IMR-90 (cell line): ENCODE measurements around the gene RPA3. TPM values are rescaled to one million over a fixed set of nuclear protein-coding genes. Genes with fewer than 3 reads are reported as not detected.

Experiments used
- ATAC-seq: fragments of 200-7000 bp; cut with Tn5 transposase; 2 replicates; pipeline ENCODE4 v1.9.1; 2020; ENCODE audit warnings: low read depth, mild to moderate bottlenecking, moderate library complexity
- BruUV-seq: library from RNA; stranded (reverse); fragments of 400-500 nt; replicated peaks from 2 replicates; lab custom pipeline; 2021; lab: Mats Ljungman, UMichigan
- CTCF ChIA-PET: fragments of 300-600 bp; formaldehyde crosslinking; extraction: SDS; loops from one replicate; lab custom pipeline; 2021; ENCODE audit warnings: antibody characterized with exemption; lab: Yijun Ruan, JAX
- POLR2A ChIA-PET: fragments of 300-600 bp; sonication (Branson Sonifier 250); formaldehyde crosslinking; loops from one replicate; lab custom pipeline; 2022; ENCODE audit warnings: antibody characterized with exemption; ENCODE audit not compliant: unreplicated experiment; lab: Charles Lee
- DNase-seq: peaks from one replicate; pipeline ENCODE4 v3.0.0; 2013
- H2AFZ ChIP-seq: replicated peaks from 2 replicates; pipeline ENCODE3; 2013; ENCODE audit warnings: low read length, mild to moderate bottlenecking; ENCODE audit not compliant: poor library complexity
- H2AK5ac ChIP-seq: 2 replicates; pipeline ENCODE4 v1.6.1; 2013; ENCODE audit warnings: low read depth, low read length, inconsistent platforms
- H2AK9ac ChIP-seq: replicated peaks from 2 replicates; pipeline ENCODE3; 2013; ENCODE audit warnings: mild to moderate bottlenecking, low read depth, low read length, moderate library complexity; ENCODE audit not compliant: poor library complexity
- H2BK120ac ChIP-seq: 2 replicates; pipeline ENCODE4 v1.6.1; 2013; ENCODE audit warnings: low read depth, low read length, inconsistent platforms
- H2BK15ac ChIP-seq: 3 replicates; pipeline ENCODE4 v1.6.1; 2013; ENCODE audit warnings: low read depth, low read length, inconsistent platforms
- H2BK20ac ChIP-seq: 2 replicates; pipeline ENCODE4 v1.6.1; 2013; ENCODE audit warnings: low read depth, mild to moderate bottlenecking, inconsistent platforms, low read length, moderate library complexity
- H2BK5ac ChIP-seq: 2 replicates; pipeline ENCODE4 v1.6.1; 2013; ENCODE audit warnings: mild to moderate bottlenecking, low read depth, low read length, inconsistent platforms; ENCODE audit not compliant: poor library complexity, severe bottlenecking
- H3K14ac ChIP-seq: replicated peaks from 2 replicates; pipeline ENCODE4 v1.6.1; 2013; ENCODE audit warnings: low read depth, low read length, inconsistent platforms
- H3K18ac ChIP-seq: 2 replicates; pipeline ENCODE4 v1.6.1; 2013; ENCODE audit warnings: low read depth, low read length, control low read depth
- H3K23ac ChIP-seq: 2 replicates; pipeline ENCODE4 v1.6.1; 2013; ENCODE audit warnings: low read depth, low read length, inconsistent platforms
- H3K27ac ChIP-seq: 2 replicates; pipeline ENCODE4 v1.5.1; 2013; ENCODE audit warnings: mild to moderate bottlenecking, control low read depth, low read length; ENCODE audit not compliant: insufficient read depth
- H3K27me3 ChIP-seq: 2 replicates; pipeline ENCODE4 v1.6.1; 2013; ENCODE audit warnings: low read length; ENCODE audit not compliant: control insufficient read depth, insufficient read depth
- H3K36me3 ChIP-seq: 2 replicates; pipeline ENCODE4 v1.6.1; 2013; ENCODE audit warnings: low read length, mixed read lengths; ENCODE audit not compliant: control insufficient read depth, insufficient read depth
- H3K4ac ChIP-seq: 2 replicates; pipeline ENCODE4 v1.6.1; 2013; ENCODE audit warnings: low read depth, low read length, inconsistent platforms
- H3K4me1 ChIP-seq: 2 replicates; pipeline ENCODE4 v1.6.1; 2013; ENCODE audit warnings: low read length, mixed read lengths; ENCODE audit not compliant: control insufficient read depth, insufficient read depth
- H3K4me2 ChIP-seq: 2 replicates; pipeline ENCODE4 v1.6.1; 2013; ENCODE audit warnings: low read depth, mild to moderate bottlenecking, control low read depth, low read length, moderate library complexity
- H3K4me3 ChIP-seq: 2 replicates; pipeline ENCODE4 v1.5.1; 2013; ENCODE audit warnings: low read depth, mild to moderate bottlenecking, control low read depth, low read length, moderate library complexity; ENCODE audit not compliant: insufficient read depth
- H3K56ac ChIP-seq: 2 replicates; pipeline ENCODE4 v1.6.1; 2013; ENCODE audit warnings: low read length, inconsistent platforms; ENCODE audit not compliant: insufficient read depth; ENCODE audit errors: extremely low read depth
- H3K79me1 ChIP-seq, 2 experiments: 2 replicates each; pipeline ENCODE4 v1.6.1; 2013; ENCODE audit warnings: low read length in 2 of 2, inconsistent platforms in 1 of 2, low read depth in 1 of 2
- H3K9ac ChIP-seq: 2 replicates; pipeline ENCODE4 v1.6.1; 2013; ENCODE audit warnings: low read depth, low read length, control low read depth
- H3K9me1 ChIP-seq: 2 replicates; pipeline ENCODE4 v1.6.1; 2013; ENCODE audit warnings: low read length, inconsistent platforms; ENCODE audit not compliant: insufficient read depth
- H3K9me3 ChIP-seq: 2 replicates; pipeline ENCODE4 v1.6.1; 2013; ENCODE audit warnings: low read length; ENCODE audit not compliant: control insufficient read depth, insufficient read depth
- H4K20me1 ChIP-seq: 2 replicates; pipeline ENCODE4 v1.6.1; 2013; ENCODE audit warnings: low read length, inconsistent platforms; ENCODE audit not compliant: insufficient read depth
- H4K5ac ChIP-seq: 2 replicates; pipeline ENCODE4 v1.6.1; 2013; ENCODE audit warnings: mild to moderate bottlenecking, low read depth, low read length, control low read depth
- H4K8ac ChIP-seq, 2 experiments: 2 replicates each; pipeline ENCODE4 v1.6.1; 2013; ENCODE audit warnings: low read depth in 2 of 2, low read length in 2 of 2, control low read depth in 1 of 2, inconsistent platforms in 1 of 2
- H4K91ac ChIP-seq: 2 replicates; pipeline ENCODE4 v1.6.1; 2013; ENCODE audit warnings: low read depth, low read length, inconsistent platforms; ENCODE audit not compliant: insufficient read depth
- BHLHE40 ChIP-seq: fragments of 150-350 bp; IDR thresholded peaks from 2 replicates; pipeline ENCODE4 v1.6.1; 2016; ENCODE audit warnings: mild to moderate bottlenecking, low read depth, low read length
- CHD1 ChIP-seq: IDR thresholded peaks from 2 replicates; pipeline ENCODE4 v1.6.1; 2012; ENCODE audit warnings: low read depth, low read length, improper control_type of control experiment
- MAFK ChIP-seq: IDR thresholded peaks from 2 replicates; pipeline ENCODE4 v1.6.1; 2012; ENCODE audit warnings: low read depth, low read length, improper control_type of control experiment
- MAZ ChIP-seq: IDR thresholded peaks from 2 replicates; pipeline ENCODE4 v1.6.1; 2012; ENCODE audit warnings: low read depth, mild to moderate bottlenecking, low read length, improper control_type of control experiment, moderate library complexity, borderline replicate concordance
- MXI1 ChIP-seq: IDR thresholded peaks from 2 replicates; pipeline ENCODE4 v1.6.1; 2012; ENCODE audit warnings: low read depth, mild to moderate bottlenecking, low read length, moderate library complexity, borderline replicate concordance
- RAD21 ChIP-seq: IDR thresholded peaks from 2 replicates; pipeline ENCODE4 v1.6.1; 2012; ENCODE audit warnings: low read length, improper control_type of control experiment
- RCOR1 ChIP-seq: IDR thresholded peaks from 2 replicates; pipeline ENCODE4 v1.6.1; 2012; ENCODE audit warnings: mild to moderate bottlenecking, low read length, improper control_type of control experiment; ENCODE audit not compliant: insufficient replicate concordance
- RFX5 ChIP-seq: IDR thresholded peaks from 2 replicates; pipeline ENCODE4 v1.8.0; 2012; ENCODE audit warnings: low read depth, mild to moderate bottlenecking, low read length, moderate library complexity
- USF2 ChIP-seq: fragments of 150-350 bp; IDR thresholded peaks from 2 replicates; pipeline ENCODE4 v1.6.1; 2017; ENCODE audit warnings: mild to moderate bottlenecking, antibody characterized with exemption, low read length, low read depth
- WGBS, 2 experiments: methylation state at CpG; one replicate each; pipeline versions ENCODE4 v1.1.5 to v1.1.7; 2013; ENCODE audit warnings: missing lambda C conversion rate in 2 of 2; ENCODE audit not compliant: insufficient read length in 1 of 2; ENCODE audit errors: extremely low coverage in 2 of 2; 5-methylcytosine and 5-hydroxymethylcytosine counted together
- dilution Hi-C: fragments of 300-500 bp; cut with HindIII; formaldehyde crosslinking; loops from one replicate; pipeline ENCODE4 v1.14.3; 2018; ENCODE audit warnings: low sequenced_read_pairs; ENCODE audit not compliant: unreplicated experiment
- in situ Hi-C: fragments of 300-500 bp; cut with MboI; formaldehyde crosslinking; loops from 3 replicates; pipeline ENCODE4 v1.14.3; 2019; ENCODE audit warnings: low sequenced_read_pairs, inconsistent platforms, mixed read lengths
- intact Hi-C: fragments of 100-400 bp; cut with micrococcal nuclease; formaldehyde crosslinking; loops from 2 replicates; pipeline ENCODE4 v1.10.0; 2022
- polyA plus RNA-seq, 3 experiments: library from polyadenylated mRNA; depleted of rRNA; stranded (reverse); fragments of >200 nt; gene quantifications; 2 replicates each; pipeline ENCODE4 v1.2.3, GENCODE V29; 2012; ENCODE audit warnings: low replicate concordance in 1 of 3
- total RNA-seq: library from RNA; depleted of rRNA; stranded (reverse); fragments of >200 nt; gene quantifications from 2 replicates; pipeline ENCODE4 v1.2.3, GENCODE V29; 2012
- TF ChIP-seq, protein P1 (sequence below): fragments of 150-350 bp; IDR thresholded peaks from 2 replicates; pipeline ENCODE4 v1.6.1; 2016; ENCODE audit warnings: low read depth, mild to moderate bottlenecking, low read length, moderate library complexity, borderline replicate concordance

The RPA3 gene
- total and polyA plus RNA-seq, 2 of the 4 experiments (the other 2 are of a cell fraction) = 12.7 to 21.1 TPM

GRCh38 chr7:7701527-7701926, 16.9 kb downstream of the RPA3 start:
- intact Hi-C loops (no loop called here), in situ Hi-C loops (no loop called here), dilution Hi-C loops (no loop called here)
- no TSS peak for BruUV-seq
- H3K27me3 ChIP-seq = no peaks in the 10 kb centered on the region
- H3K18ac ChIP-seq = no peak overlapping the region
- no peak overlapping the region for H2BK120ac ChIP-seq
- no peaks in the 10 kb centered on the region; the same call in 1 of the 2 replicates for H3K9me1 ChIP-seq
- H3K36me3 ChIP-seq = no peaks in the 10 kb centered on the region
- DNase-seq (no peak), ATAC-seq (no peak)
- H3K4me2 ChIP-seq = no peak overlapping the region
- H4K20me1 ChIP-seq = no peaks in the 10 kb centered on the region
- no peak overlapping the region for H4K8ac ChIP-seq
- no peak overlapping the region for H2AFZ ChIP-seq
- no peak overlapping the region for H3K27ac ChIP-seq
- TF ChIP-seq MAZ (no peak), USF2 (no peak), RFX5 (no peak), RAD21 (no peak), RCOR1 (no peak), MAFK (no peak), CHD1 (no peak), BHLHE40 (no peak), MXI1 (no peak)
- TF ChIP-seq, protein P1, sequence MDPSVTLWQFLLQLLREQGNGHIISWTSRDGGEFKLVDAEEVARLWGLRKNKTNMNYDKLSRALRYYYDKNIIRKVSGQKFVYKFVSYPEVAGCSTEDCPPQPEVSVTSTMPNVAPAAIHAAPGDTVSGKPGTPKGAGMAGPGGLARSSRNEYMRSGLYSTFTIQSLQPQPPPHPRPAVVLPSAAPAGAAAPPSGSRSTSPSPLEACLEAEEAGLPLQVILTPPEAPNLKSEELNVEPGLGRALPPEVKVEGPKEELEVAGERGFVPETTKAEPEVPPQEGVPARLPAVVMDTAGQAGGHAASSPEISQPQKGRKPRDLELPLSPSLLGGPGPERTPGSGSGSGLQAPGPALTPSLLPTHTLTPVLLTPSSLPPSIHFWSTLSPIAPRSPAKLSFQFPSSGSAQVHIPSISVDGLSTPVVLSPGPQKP = no peak
- no peak overlapping the region for H2BK20ac ChIP-seq
- no peak overlapping the region for H2AK5ac ChIP-seq
- H3K4me3 ChIP-seq = no peak overlapping the region
- no peak overlapping the region for H3K23ac ChIP-seq
- no peak overlapping the region for H3K4ac ChIP-seq
- no peak overlapping the region for H3K56ac ChIP-seq
- H3K9me3 ChIP-seq = peaks cover 6% of the 10 kb centered on the region; the same call in 1 of the 2 replicates
- no CpG with 5 or more reads among the region's 1 CpG for WGBS, 2 experiments
- H3K14ac ChIP-seq = no peak overlapping the region
- H3K79me1 ChIP-seq = peaks cover 2 to 6% of the 10 kb centered on the region in 2 experiments; a peak in 2 of 4 replicates
- H4K91ac ChIP-seq = no peak overlapping the region
- POLR2A ChIA-PET = no interaction called here
- H3K4me1 ChIP-seq = 0 out of 2 replicates have a peak, but pooled peaks cover 2% of the 10 kb centered on the region
- no peak overlapping the region for H2BK15ac ChIP-seq
- H2AK9ac ChIP-seq = no peak overlapping the region
- H3K9ac ChIP-seq = no peak overlapping the region
- no peak overlapping the region for H4K5ac ChIP-seq
- CTCF ChIA-PET = no interaction called here
- no peak overlapping the region for H2BK5ac ChIP-seq
